HepG2 (cell line): ENCODE data around the gene IKZF5. TPM values are rescaled to one million over a fixed set of nuclear protein-coding genes. Genes with fewer than 3 reads are reported as not detected.

Source experiments
- ARID3A ChIP-seq: IDR thresholded peaks from 2 replicates; pipeline ENCODE4 v1.6.1; 2012; ENCODE audit warnings: low read depth, low read length, improper control_type of control experiment
- ATM ChIP-seq: fragments of 450-650 bp; IDR thresholded peaks from 2 replicates; pipeline ENCODE4 v1.7.1; 2017; ENCODE audit warnings: mild to moderate bottlenecking, borderline replicate concordance
- ESRRA ChIP-seq: sonication (generic); formaldehyde crosslinking; IDR thresholded peaks from 2 replicates; pipeline ENCODE4 v1.5.1; 2020; ENCODE audit warnings: mild to moderate bottlenecking, low read depth, missing genetic modification reagents
- KDM4B ChIP-seq: sonication (generic); formaldehyde crosslinking; IDR thresholded peaks from 2 replicates; pipeline ENCODE4 v1.4.0; 2020; ENCODE audit warnings: missing genetic modification reagents
- MLLT10 ChIP-seq: sonication (generic); formaldehyde crosslinking; IDR thresholded peaks from 2 replicates; pipeline ENCODE4 v1.4.0; 2020; ENCODE audit warnings: missing genetic modification reagents
- MTA3 ChIP-seq: sonication (generic); formaldehyde crosslinking; IDR thresholded peaks from 2 replicates; pipeline ENCODE4 v1.4.0; 2020; ENCODE audit warnings: missing genetic modification reagents
- PCBP2 ChIP-seq: fragments of 200-400 bp; formaldehyde crosslinking; optimal IDR thresholded peaks from 2 replicates; pipeline ENCODE3; 2018; ENCODE audit warnings: low read length, low read depth; ENCODE audit not compliant: poor library complexity, severe bottlenecking
- SIX4 ChIP-seq: sonication (generic); formaldehyde crosslinking; IDR thresholded peaks from 2 replicates; pipeline ENCODE4 v1.4.0; 2020; ENCODE audit warnings: missing genetic modification reagents
- SRSF4 ChIP-seq: fragments of 200-400 bp; formaldehyde crosslinking; IDR thresholded peaks from one replicate; pipeline ENCODE4 v1.6.1; 2018; ENCODE audit warnings: mild to moderate bottlenecking, low read depth, low read length, moderate library complexity; ENCODE audit not compliant: poor library complexity, severe bottlenecking
- SUZ12 ChIP-seq: fragments of 150-350 bp; IDR thresholded peaks from 2 replicates; pipeline ENCODE4 v1.6.1; 2014; ENCODE audit warnings: low read depth, low read length
- TBP ChIP-seq: sonication (generic); formaldehyde crosslinking; IDR thresholded peaks from 2 replicates; pipeline ENCODE4 v1.5.0; 2020; ENCODE audit warnings: missing genetic modification reagents
- ZBTB33 ChIP-seq: sonication (generic); formaldehyde crosslinking; IDR thresholded peaks from 2 replicates; pipeline ENCODE4 v1.4.0; 2020; ENCODE audit warnings: missing genetic modification reagents
- ZGPAT ChIP-seq: IDR thresholded peaks from 2 replicates; pipeline ENCODE4 v1.6.1; 2016; ENCODE audit warnings: mild to moderate bottlenecking
- ZHX1 ChIP-seq: sonication (generic); formaldehyde crosslinking; IDR thresholded peaks from 2 replicates; pipeline ENCODE4 v1.8.1; 2022; ENCODE audit warnings: low read depth, mild to moderate bottlenecking, missing genetic modification reagents
- ZNF326 ChIP-seq: sonication (generic); formaldehyde crosslinking; IDR thresholded peaks from 2 replicates; pipeline ENCODE4 v1.4.0; 2020; ENCODE audit warnings: missing genetic modification reagents, borderline replicate concordance
- ZNF629 ChIP-seq: sonication (generic); formaldehyde crosslinking; conservative IDR thresholded peaks from 2 replicates; pipeline ENCODE4 v1.5.0; 2020; ENCODE audit warnings: missing genetic modification reagents
- ZNF724P ChIP-seq: sonication (generic); formaldehyde crosslinking; IDR thresholded peaks from 2 replicates; pipeline ENCODE4 v1.8.0; 2022; ENCODE audit warnings: missing genetic modification reagents, borderline replicate concordance
- ZSCAN31 ChIP-seq: sonication (generic); formaldehyde crosslinking; IDR thresholded peaks from 2 replicates; pipeline ENCODE4 v1.5.0; 2020; ENCODE audit warnings: low read depth, mild to moderate bottlenecking, missing genetic modification reagents
- polyA plus RNA-seq, 8 experiments: library from polyadenylated mRNA; depleted of rRNA in 3 of 8; stranded (reverse) in 7 of 8; unstranded in 1 of 8; fragments of >200 nt; fragmentation: Illumina TruSeq in 4 of 8; extraction: Trizol in 4 of 8; gene quantifications; 2 replicates each; pipeline versions ENCODE4 v1.2.1 to v1.2.3, GENCODE V29; 2011 to 2016; ENCODE audit warnings: low read depth in 4 of 8, missing spikeins in 1 of 8, mixed read lengths in 1 of 8; ENCODE audit not compliant: insufficient read depth in 1 of 8
- total RNA-seq, 5 experiments: library from RNA; depleted of rRNA; stranded (reverse); fragments of >200 nt; fragmentation: Illumina TruSeq; extraction: Trizol; gene quantifications; 2 replicates each; pipeline ENCODE4 v1.2.3, GENCODE V29; 2016; ENCODE audit warnings: low read depth in 1 of 5
- TF ChIP-seq, protein P1 (sequence below): sonication (generic); formaldehyde crosslinking; conservative IDR thresholded peaks from 2 replicates; pipeline ENCODE4 v1.4.0; 2020; ENCODE audit warnings: missing genetic modification reagents

IKZF5 gene
- total and polyA plus RNA-seq, 2 of the 13 experiments (the other 11 are each of a cell fraction or from before 2014, with no cell fraction given) = 3.7 to 12.0 TPM

- 0 out of 2 replicates have a peak, but pooled peaks have one; percentile 6 for TF ChIP-seq ZBTB33 (CRISPR knock-in tag)
- TF ChIP-seq TBP (CRISPR knock-in tag) = no peak
- no peak for TF ChIP-seq KDM4B
- TF ChIP-seq ARID3A = no peak
- 0 out of 2 replicates have a peak, but pooled peaks have one; percentile 56 for TF ChIP-seq ZSCAN31 (CRISPR knock-in tag)
- TF ChIP-seq ZNF326 (CRISPR knock-in tag) = no peak
- TF ChIP-seq ZNF629 (CRISPR knock-in tag) = no peak
- TF ChIP-seq SUZ12 = no peak
- peak; percentile 83 for TF ChIP-seq ZGPAT (CRISPR knock-in tag)
- no peak for TF ChIP-seq ESRRA
- peak; percentile 99 for TF ChIP-seq ZHX1
- no peak; the same call in 1 of the 2 replicates for TF ChIP-seq SIX4 (CRISPR knock-in tag)
- no peak for TF ChIP-seq MTA3
- TF ChIP-seq ZNF724P (CRISPR knock-in tag) = 0 out of 2 replicates have a peak, but pooled peaks have one; percentile 58
- no peak for TF ChIP-seq SRSF4
- no peak for TF ChIP-seq PCBP2
- TF ChIP-seq ATM = no peak
- TF ChIP-seq MLLT10 (CRISPR knock-in tag) = no peak
- TF ChIP-seq, protein P1, sequence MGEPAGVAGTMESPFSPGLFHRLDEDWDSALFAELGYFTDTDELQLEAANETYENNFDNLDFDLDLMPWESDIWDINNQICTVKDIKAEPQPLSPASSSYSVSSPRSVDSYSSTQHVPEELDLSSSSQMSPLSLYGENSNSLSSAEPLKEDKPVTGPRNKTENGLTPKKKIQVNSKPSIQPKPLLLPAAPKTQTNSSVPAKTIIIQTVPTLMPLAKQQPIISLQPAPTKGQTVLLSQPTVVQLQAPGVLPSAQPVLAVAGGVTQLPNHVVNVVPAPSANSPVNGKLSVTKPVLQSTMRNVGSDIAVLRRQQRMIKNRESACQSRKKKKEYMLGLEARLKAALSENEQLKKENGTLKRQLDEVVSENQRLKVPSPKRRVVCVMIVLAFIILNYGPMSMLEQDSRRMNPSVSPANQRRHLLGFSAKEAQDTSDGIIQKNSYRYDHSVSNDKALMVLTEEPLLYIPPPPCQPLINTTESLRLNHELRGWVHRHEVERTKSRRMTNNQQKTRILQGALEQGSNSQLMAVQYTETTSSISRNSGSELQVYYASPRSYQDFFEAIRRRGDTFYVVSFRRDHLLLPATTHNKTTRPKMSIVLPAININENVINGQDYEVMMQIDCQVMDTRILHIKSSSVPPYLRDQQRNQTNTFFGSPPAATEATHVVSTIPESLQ (CRISPR knock-in tag) = no peak
Measured at GRCh38 chr10:122980209-122981065, 28.2 kb downstream of the IKZF5 start, which contains the start of gene PSTK (continued).
